ENCODE measurements around the gene IGFN1.

Gene IGFN1

DNA sequence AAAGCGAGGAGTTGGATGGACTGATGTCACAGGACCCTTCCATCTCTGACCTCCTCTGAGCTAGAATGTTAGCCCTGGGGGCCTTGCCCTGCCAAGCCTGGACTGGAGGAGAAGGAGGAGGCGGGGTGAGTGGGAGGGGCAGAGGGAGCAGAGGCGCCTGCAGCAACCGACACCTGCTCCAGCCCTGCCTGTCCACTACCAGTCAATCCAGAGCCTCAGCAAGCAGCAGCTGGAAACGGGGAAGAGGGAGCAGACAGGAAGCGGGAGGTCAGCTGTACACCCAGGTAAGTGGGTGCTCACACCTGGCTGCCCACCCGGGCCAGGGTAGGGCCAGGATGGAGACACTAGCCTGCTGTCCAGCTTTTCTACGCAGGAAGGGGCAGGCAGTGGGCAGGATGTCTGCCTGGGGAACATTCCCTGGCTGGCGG, at the start of gene IGFN1:
Gene IGFN1 (plus strand): TSS at position 201 of the 428 bp plus-strand sequence. CDS start 2,470 bp downstream, outside the sequence.
- no peak within 1 kb of the TSS for H3K4me3 ChIP-seq (replicated peaks; ENCODE audit: low read depth, low read length)
- TF ChIP-seq, protein P1, sequence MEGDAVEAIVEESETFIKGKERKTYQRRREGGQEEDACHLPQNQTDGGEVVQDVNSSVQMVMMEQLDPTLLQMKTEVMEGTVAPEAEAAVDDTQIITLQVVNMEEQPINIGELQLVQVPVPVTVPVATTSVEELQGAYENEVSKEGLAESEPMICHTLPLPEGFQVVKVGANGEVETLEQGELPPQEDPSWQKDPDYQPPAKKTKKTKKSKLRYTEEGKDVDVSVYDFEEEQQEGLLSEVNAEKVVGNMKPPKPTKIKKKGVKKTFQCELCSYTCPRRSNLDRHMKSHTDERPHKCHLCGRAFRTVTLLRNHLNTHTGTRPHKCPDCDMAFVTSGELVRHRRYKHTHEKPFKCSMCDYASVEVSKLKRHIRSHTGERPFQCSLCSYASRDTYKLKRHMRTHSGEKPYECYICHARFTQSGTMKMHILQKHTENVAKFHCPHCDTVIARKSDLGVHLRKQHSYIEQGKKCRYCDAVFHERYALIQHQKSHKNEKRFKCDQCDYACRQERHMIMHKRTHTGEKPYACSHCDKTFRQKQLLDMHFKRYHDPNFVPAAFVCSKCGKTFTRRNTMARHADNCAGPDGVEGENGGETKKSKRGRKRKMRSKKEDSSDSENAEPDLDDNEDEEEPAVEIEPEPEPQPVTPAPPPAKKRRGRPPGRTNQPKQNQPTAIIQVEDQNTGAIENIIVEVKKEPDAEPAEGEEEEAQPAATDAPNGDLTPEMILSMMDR (IDR thresholded peaks at IDR 0.05; ENCODE audit: low read length, missing control alignments): no peak
- no peak for DNase-seq (ENCODE audit: low read depth)

DNA sequence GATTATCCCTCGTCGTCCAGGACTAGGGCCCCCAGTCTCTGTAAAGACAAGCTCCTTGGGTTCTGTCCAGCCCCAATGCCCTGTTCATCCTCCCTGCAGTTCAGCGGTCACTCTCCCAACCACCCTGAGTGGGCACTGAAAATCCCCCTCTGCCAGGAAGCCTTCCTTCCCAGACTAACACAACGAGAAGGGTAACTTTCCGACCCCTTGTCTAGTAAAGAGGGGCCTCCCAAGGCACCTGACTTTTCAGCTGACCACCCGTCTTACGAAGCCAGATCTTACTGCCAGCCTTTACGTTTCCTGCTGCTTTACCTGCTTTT, 49.7 kb upstream of the IGFN1 start:
- no peak overlapping the region for H3K4me3 ChIP-seq (replicated peaks; ENCODE audit: low read depth, low read length)
- TF ChIP-seq, protein P1 (IDR thresholded peaks at IDR 0.05; ENCODE audit: low read length, missing control alignments): no peak
- no peak for DNase-seq (ENCODE audit: low read depth)

GRCh38 chr1:201141418-201141817, 49.2 kb upstream of the IGFN1 start:
- no peak overlapping the region for H3K4me3 ChIP-seq (replicated peaks; ENCODE audit: low read depth, low read length)
- TF ChIP-seq, protein P1 (IDR thresholded peaks at IDR 0.05; ENCODE audit: low read length, missing control alignments): no peak
- DNase-seq (ENCODE audit: low read depth): no peak

DNA sequence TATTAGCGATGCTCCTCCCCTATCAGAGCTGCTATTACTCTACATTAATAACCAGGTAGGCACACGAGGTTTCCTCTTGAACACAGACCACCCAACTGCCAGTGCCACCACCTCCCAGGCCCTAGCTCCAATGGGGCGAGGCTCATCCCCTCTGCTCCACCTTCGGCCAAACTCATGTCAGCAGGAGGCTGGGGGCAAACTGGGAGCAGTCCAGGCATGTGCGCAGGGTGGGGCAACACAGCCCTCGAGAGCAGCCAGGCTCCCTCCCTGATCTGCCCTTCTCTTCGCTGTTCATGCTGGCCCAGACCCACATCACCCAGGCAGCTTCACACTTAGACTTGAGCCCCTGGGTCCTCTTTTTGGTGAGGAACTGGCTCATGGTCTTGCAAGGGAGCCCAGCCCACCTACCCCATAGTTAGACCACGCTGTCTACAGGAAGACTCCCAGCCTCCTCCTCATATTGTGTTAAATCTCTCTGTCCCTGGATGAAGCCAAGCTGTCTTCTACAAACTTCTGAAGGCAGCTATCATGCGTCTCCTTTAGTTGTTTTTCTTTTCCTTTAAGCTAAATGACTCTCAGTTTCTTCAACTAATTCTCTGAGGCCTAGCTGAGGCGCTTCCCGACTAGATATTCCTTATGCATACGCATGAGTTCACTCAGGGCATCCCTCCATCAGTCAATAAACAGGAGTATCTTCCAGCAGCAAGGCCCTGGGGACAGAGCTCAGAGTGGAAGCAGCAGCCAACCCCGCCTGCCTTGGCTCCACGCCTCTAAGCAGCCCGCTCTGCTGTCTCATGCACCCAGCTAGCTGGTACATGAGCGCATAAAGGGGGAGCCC, 48.4 kb upstream of the IGFN1 start:
- DNase-seq (ENCODE audit: low read depth): no peak
- H3K4me3 ChIP-seq (replicated peaks; ENCODE audit: low read depth, low read length): no peak overlapping the region
- TF ChIP-seq, protein P1 (IDR thresholded peaks at IDR 0.05; ENCODE audit: low read length, missing control alignments): no peak

- TF ChIP-seq, protein P1 (IDR thresholded peaks at IDR 0.05; ENCODE audit: low read length, missing control alignments): no peak
- DNase-seq (ENCODE audit: low read depth): no peak
- H3K4me3 ChIP-seq (replicated peaks; ENCODE audit: low read depth, low read length): no peak overlapping the region
Measured at GRCh38 chr1:201142849-201143725, 47.5 kb upstream of the IGFN1 start.

DNA sequence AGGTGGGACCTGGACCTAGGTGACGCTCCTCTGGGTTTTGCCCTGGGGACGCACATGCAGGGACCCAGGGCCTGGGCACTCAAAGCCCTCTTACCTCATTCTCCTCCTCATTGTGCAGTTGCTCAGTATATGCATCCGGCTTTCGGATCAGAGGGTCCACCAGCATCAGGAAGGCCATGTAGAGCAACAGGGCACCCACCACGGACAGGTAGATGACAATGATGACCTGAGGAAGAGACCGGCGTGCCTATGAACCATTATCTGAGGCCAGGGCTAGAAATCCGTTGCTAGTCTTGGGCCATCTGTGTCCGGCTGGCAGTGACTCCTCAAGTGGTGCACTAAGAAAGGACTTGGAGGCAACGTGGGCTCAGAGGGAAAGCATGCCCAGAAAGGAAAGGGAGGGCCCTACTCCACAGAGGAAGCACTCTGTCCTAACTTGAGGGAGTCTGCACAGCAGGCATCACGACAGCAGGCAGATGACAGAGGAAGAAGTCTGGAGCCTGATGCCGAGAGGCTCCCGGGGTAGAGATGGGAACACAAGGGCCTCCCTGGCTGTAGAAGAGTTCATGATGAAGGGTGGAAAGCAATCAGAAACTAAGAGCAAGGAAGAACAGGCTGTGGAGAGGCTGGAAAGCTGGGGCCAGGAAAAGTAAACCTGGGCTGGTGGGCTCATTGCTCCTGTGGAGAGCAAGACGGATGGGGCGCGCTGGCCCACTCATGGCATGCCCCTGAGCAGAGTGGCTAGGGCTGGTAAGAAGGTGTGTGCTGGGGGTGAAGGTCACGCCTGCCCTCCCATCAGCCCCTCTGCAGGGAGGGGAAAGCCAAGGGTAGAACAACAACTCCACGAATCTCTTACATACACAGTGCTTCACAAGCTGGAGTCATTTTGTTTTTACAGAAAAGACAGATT, 46.6 kb upstream of the IGFN1 start:
- TF ChIP-seq, protein P1 (IDR thresholded peaks at IDR 0.05; ENCODE audit: low read length, missing control alignments): no peak
- H3K4me3 ChIP-seq (replicated peaks; ENCODE audit: low read depth, low read length): no peak overlapping the region
- DNase-seq (ENCODE audit: low read depth): no peak
